NT2/D1 (cell line): ENCODE data around the gene JARID2.

ENCODE experiments used
- SUZ12 ChIP-seq: IDR thresholded peaks from 2 replicates; pipeline ENCODE4 v1.6.1; 2011; ENCODE audit not compliant: insufficient read length, insufficient read depth; ENCODE audit errors: extremely low read depth
- YY1 ChIP-seq: IDR thresholded peaks from 2 replicates; pipeline ENCODE4 v1.6.1; 2011; ENCODE audit not compliant: insufficient read length, insufficient read depth
- ZNF274 ChIP-seq: IDR thresholded peaks from 2 replicates; pipeline ENCODE4 v1.6.1; 2011; ENCODE audit warnings: mild to moderate bottlenecking, low read depth, low read length

DNA sequence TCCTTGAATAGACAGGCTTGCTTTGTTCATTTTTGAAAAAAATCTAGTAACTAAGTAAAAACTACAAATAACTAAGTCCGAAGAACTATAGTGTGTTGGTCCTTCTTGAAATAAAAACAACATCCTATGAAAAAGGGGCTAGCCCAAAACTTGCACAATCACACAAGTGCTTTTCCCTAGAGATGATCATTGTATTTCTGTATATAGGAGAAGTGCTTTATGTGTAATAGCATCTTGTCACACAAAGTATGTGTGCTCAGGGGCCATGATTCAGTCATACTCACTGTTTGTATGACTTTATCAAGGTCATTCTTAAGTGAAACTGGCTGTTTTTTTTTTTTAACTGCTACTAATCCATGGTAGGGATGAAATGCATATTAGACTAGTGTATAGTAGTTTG, 237.2 kb downstream of the JARID2 start:
- no peak for TF ChIP-seq ZNF274
- no peak for TF ChIP-seq SUZ12
- no peak for TF ChIP-seq YY1
